GM19025 (cell line): ENCODE results near the gene NUP43.
"Not testable (repeated sequence)": the region's sequence is repeated elsewhere in the genome, so short reads cannot be mapped to it uniquely, and the experiment has no call there.

Source experiments
- ATAC-seq: cut with Tn5 transposase; IDR thresholded peaks from one replicate; pipeline ENCODE4 v1.9.1; 2021; ENCODE audit warnings: mild to moderate bottlenecking, low read depth, moderate library complexity; ENCODE audit not compliant: unreplicated experiment

NUP43 gene

DNA sequence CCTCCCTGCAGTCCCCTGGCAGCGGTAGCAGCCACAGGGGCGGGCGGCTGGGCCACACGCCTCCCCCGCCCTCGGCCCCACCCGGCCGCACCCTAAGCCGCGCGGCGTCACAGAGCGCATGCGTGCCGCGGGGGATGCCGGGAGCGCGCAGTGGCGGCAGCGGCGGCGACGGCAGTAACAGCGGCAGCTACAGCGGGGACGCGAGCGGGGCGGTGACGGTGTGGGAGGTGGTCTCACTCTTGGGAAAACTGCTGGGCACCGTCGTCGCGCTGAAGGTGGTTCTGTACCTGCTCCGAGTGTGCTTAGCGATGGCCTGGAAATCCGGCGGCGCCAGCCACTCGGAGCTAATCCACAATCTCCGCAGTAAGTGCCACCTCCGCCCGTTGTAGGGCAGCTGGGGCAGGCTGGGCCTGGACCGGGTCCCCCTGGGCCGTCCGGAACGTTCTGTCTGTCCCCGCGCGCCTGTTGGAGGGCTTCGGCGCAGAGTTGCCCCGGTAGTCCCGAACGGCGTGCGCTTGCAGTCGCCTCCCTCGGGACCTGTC lies 3.3 kb upstream of the NUP43 start, which contains the start of gene PCMT1:
Gene PCMT1 (plus strand): TSS at position 148 of the 542 bp plus-strand sequence. CDS start 161 bp downstream, at position 309.
- ATAC-seq = peak; percentile 90

GRCh38 chr6:149749082-149749593 lies 2.8 kb upstream of the NUP43 start:
- not testable (repeated sequence) for ATAC-seq

DNA sequence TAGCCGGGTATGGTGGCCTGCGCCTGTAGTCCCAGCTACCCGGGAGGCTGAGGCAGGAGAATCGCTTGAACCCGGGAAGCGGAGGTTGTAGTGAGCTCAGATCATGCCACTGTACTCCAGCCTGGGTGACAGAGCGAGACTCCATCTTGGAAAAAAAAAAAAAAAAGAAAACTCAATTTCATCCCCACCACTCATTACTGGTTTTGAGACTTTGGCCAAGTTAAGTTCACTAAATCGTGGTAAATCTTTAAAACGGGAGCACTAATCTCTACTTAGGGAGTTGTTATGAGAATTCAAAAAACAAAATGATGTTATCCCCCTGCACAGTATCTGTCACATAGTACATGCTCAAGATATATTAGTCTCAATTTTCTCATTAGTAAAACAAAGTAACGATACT lies 1.1 kb downstream of the NUP43 start:
- ATAC-seq = not testable (repeated sequence)

GRCh38 chr6:149734915-149735314 lies 11.4 kb downstream of the NUP43 start:
- ATAC-seq = no peak

DNA sequence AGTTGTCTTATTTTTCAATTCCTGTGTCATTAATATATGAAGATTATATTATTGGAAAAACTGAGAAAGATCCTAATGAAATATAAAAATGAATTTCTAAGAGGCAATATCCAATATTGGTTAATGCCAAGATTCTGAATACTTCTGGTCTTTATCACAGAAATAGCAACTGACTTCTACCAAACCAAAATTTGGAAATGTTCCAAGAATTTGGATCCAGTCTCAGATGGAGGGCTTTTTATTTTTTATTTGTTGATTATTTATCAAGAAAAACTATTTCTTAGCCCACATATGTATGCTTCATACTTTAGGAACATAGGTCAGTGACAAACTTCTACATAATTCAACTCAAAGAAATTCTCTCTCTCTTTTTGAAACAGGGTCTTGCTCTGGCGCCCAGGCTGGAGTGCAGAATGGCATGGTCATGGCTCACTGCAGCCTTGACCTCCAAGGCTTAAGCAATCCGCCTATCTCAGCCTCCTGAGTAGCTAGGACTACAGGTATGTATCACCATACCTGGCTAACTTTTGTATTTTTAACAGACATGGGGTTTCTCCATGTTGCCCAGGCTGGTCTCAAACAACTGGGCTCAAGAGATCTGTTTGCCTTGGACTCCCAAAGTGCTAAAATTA lies 13.1 kb downstream of the NUP43 start:
- ATAC-seq = no peak

DNA sequence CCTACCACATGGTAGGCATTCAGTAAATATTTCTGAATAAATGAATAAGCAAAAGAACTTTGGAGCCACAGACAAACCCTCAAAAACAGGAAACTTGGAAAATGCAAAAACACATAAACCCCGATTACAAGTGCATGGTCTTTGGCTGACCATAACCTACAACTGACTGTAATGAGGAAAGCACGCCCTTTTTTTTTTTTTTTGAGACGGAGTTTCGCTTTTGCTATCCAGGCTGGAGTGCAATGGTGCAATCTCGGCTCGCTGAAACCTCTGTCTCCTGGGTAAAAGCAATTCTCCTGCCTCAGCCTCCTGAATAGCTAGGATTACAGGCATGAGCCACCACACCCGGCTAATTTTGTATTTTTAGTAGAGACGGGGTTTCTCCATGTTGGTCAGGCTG lies 16.5 kb downstream of the NUP43 start:
- no peak for ATAC-seq

DNA sequence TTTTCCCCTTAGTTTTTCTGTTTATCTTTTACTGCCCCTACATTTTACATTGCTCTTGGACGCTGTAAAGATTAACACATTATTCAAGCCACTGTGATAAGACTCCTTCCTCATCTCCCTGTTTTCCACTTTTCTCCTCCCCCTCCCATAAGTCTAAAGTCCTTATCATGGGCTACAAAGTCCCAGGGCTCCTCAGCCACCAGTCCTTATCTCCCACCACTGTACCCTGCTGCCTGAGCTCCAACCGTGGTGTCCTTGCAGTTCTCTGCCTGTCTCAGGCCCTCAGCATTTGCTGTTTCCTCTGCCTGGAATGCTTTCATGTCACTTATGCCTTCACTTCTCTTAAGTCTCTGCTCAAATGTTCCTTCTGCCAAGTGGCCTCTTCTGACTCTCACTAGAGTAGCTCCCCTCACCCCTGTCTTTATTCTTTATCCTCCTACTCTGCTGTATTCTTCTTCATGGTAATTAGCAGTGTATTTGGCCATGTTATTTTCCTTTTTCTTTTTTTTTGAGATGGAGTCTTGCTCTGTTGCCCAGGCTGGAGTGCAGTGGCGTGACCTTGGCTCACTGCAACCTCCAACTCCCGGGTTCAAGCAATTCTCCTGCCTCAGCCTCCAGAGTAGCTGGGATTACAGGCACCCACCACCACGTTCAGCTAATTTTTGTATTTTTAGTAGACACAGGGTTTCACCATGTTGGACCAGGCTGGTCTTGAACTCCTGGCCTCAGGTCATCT lies 17.7 kb downstream of the NUP43 start:
- no peak for ATAC-seq

GRCh38 chr6:149727793-149728498 lies 18.4 kb downstream of the NUP43 start:
- no peak for ATAC-seq

- ATAC-seq = no peak
Measured at GRCh38 chr6:149725785-149726184, 20.5 kb downstream of the NUP43 start.

DNA sequence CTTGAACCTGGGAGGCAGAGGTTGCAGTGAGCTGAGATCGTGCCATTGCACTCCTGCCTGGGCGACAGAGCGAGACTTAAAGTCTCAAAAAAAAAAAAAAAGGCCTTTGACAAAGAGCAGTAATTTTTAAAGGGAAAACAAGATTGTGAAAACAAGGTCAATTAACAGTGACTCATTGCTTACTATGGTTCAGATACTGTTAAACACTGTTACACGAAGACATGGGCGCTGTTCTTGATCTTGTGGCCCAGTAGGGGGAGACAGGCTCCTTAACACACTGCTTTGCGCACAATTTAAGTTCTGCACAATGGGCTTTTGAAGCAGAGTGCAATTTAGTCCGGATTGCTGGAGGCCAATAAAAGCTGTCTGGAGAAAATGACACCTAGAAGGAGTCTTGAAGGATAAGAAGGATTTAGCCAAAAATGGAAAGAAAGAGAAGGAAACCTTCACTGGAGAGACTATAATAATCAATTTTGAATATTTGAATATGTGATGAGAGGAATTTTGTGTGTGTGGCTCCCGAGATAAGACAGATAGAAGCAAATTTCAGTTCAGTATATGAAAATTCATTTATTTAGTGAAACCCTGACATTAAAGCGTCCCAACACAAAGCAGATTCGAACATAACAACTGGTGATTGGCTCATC lies 22.4 kb downstream of the NUP43 start:
- ATAC-seq = no peak

DNA sequence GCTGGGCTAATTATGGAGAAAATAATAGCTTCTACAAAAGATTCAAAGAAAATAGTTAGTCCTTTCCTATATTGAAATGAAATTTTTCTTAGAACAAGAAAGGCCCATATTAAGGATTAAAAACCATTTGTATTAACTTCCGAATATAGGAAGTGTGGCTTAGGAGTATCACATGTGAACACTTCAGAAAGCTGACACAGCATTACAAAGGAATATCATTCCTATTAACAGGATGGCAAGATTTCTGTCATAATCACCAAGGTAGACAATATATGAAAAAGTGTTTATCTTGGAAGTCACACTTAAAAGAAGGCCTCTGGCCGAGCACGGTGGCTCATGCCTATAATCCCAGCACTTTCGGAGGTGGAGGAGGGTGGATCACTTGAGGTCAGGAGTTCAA lies 23.1 kb downstream of the NUP43 start:
- ATAC-seq = no peak

GRCh38 chr6:149719531-149719930 lies 26.8 kb downstream of the NUP43 start:
- no peak for ATAC-seq

GRCh38 chr6:149717588-149718458 lies 28.5 kb downstream of the NUP43 start, which contains the start of gene LATS1:
Gene LATS1, minus strand, starts transcription at chr6:149718101. Its CDS starts 15,975 bp downstream, at chr6:149702126.
- peak; percentile 78 for ATAC-seq

DNA sequence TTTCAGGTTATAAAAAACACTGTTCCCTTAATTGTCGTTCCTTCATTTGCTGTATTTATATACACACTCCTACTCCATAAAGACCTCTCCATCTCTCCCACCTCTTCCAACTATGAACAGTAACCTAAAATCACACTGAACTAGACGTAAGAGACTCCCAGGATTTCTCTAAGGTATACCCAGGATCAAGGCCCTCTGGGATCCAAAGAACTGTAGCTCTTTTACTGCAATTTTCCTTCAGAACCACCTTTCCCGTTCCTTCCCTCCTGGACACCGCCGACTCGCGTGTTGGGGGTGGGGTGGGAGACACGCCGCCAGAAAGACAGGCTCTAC lies 29.1 kb downstream of the NUP43 start:
- no peak for ATAC-seq

DNA sequence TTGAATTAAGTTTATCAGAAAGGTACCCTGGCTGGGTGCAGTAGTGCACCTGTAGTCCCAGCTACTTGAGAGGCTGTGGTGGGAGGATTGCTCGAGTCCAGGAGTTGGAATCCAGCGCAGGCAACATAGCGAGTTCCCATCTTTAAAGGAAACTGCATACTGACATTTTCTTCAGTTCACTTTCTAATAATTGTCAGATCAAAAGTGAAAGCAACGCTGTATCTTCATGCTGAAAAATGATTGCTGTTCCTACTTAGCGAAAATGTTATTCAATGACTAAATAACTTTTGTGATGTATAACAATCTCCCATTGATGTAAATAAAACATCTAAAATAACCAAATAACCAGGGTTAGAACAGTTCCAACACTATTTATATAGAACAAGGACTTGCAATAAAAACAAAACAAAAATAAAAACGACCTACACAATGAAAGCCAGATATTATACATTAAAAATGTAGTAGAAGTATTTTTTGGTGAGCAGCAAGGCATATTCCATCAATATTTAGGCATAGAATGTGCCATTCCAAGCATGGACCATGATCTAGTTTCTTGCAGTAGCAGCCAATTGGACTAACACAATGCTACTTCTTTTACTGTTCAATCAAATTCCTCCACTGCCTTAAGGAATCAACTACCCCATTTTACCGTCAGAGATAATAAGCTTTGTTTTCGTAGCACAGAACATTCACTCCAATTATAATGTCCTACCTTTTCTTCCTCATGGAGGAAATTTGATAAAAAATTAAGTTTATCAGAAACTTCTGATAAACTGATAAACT lies 30.0 kb downstream of the NUP43 start:
- no peak for ATAC-seq

DNA sequence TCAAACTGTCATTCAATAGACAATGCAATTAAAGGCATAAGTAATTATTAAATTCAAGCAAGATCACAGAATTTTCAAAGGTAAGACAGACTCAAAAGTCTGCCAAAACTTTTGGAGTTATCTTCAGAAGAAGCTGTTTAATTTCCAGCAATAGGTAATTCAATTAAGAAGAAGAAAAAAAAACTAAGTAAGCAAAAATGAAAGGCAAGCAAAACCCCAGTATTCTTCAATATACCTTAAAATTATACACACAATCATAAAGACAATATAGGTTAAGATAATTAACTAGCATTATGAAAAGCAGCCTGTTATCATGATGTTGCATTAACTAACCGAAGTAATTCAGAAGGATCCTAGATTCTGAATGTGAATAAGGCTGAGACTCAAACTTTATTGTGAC lies 31.9 kb downstream of the NUP43 start:
- ATAC-seq = no peak

DNA sequence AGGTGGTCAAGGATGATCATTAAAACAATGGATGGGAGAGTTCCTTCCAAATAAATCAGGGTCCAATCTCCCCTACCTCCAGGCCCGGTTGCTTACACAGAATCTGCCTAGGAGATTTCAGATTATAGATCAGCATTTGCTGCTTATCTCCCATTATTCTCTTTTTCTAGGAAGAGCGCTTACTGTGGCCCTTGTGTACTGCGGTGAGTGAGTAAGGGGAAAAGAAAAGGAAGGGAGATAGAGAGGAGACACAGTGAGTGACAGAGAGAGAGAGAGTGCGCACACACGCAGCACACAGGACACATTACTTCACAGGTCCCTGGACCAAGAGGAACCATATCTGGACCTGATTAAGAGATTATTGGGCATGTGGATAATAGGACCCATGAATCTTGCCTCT lies 34.6 kb downstream of the NUP43 start:
- ATAC-seq = no peak

DNA sequence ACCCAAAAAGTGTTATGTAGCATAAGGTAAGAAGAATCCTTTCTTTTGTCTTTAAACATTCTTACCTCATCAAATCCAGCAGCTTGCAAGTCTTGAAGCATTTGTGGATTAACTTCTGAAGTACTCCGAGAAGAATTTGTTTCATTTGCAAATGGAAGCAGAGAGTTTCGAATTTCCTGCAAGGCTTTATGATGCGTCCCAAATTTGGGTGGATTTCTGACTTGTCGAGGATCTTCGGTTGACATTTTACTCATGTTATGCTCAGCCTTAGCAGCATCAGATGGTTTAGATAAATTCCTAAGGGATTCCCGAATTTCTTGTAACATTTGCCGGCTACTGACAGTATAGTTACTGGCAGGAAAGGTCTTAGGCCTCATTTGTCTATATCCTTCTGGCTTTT lies 44.6 kb downstream of the NUP43 start:
- no peak for ATAC-seq

DNA sequence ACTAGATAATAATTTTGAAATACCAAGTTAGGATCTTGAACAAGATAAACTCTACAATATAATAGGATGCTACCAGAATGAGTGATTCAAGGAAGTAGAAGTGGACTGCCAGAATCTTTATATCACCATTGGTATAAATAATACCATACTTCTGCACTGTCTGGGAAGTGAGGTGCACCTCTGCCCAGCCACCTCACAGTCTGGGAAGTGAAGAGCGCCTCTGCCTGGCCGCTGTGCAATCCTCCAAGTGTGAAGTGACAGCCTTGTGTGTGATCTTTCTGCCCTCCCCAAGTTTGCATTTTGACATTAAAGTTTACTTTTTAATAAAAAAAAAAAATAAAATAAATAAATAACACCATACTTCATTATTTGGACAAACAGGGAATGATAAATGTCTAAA lies 47.2 kb downstream of the NUP43 start:
- ATAC-seq = no peak
